HG02981 (cell line): ENCODE measurements around the gene CHST11.
A peak's percentile ranks its signal among the peaks of the same experiment; 100 is the strongest.

Experiments used
- ATAC-seq: cut with Tn5 transposase; IDR thresholded peaks from one replicate; pipeline ENCODE4 v1.9.1; 2021; ENCODE audit warnings: mild to moderate bottlenecking, moderate library complexity; ENCODE audit not compliant: unreplicated experiment

Gene CHST11

GRCh38 chr12:104667139-104667538, 210.4 kb downstream of the CHST11 start:
- ATAC-seq: no peak

GRCh38 chr12:104668274-104668718, 211.5 kb downstream of the CHST11 start:
- no peak for ATAC-seq

- ATAC-seq: no peak
Observed at GRCh38 chr12:104669089-104669721, 212.5 kb downstream of the CHST11 start.

GRCh38 chr12:104669851-104670337, 213.1 kb downstream of the CHST11 start:
- ATAC-seq: peak; percentile 72

- no peak for ATAC-seq
Observed at GRCh38 chr12:104670439-104671408, 214.0 kb downstream of the CHST11 start.

DNA sequence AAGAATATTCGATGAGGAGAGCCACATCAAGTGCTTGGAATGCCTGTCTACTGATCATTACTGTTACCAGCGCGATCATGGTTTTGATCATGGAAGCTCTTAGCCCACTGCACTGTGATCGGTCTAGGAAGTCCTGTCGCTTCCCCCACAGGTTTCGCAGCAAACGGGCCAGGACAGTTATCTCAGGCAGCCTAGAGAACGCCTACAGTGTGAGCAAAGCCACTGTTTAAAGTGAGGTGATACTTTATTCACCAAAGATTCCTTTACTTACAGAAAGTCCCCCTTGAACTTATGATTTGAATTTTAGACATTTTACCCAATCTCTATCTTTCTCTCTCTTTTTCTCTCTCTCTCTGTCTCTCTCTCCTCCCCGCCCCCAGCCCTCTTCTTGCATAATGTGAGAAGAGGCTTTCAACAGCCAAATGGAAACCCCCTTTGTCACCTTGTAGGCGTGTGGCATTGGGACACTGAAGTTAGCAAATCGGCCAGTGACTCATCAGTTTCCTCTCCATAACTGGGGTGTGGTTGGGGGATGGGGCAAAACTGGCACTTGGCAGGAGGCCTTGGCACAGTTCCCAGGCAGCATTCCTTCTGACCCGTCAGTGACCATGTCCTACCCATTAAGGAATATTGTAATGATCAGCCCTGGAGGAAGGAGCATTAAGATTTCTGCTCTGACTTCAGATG, 214.8 kb downstream of the CHST11 start:
- peak; percentile 68 for ATAC-seq

DNA sequence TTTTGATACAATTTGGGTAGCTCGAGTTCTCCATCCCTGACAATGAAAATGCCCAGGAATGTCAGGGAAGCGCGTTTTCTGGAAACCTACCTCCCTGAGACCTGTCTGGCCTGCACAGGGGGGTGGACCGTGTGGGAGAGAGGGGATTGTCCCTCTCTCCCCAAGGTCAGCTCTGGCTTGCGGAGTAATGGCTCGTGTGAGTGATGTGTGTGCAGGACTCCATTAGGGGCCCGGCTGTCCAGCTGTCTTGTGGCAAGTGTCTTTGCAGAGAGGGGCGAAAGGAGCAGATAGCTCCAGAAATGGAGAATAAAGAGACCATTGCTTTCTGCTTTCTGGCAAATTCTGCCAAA, 215.3 kb downstream of the CHST11 start:
- ATAC-seq: no peak

GRCh38 chr12:104672501-104673265, 215.9 kb downstream of the CHST11 start:
- ATAC-seq: no peak

DNA sequence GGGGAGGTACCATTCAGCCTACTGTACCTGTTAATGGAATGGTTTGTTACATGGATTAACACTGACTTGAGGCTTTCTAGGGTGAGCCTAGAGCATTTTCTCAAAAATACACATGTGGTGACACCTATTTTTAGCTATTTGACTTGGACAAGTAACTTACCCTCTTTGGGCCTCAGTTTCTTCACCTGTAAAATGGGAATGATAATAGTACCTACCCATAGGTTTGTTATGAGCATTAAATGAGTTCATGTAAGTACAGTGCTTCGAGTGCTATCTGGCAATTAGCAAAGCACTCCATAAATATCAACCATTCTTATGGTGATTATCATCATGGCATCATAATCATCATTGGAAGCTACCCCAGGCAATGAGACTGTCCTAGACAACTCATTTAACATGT, 216.5 kb downstream of the CHST11 start:
- no peak for ATAC-seq

DNA sequence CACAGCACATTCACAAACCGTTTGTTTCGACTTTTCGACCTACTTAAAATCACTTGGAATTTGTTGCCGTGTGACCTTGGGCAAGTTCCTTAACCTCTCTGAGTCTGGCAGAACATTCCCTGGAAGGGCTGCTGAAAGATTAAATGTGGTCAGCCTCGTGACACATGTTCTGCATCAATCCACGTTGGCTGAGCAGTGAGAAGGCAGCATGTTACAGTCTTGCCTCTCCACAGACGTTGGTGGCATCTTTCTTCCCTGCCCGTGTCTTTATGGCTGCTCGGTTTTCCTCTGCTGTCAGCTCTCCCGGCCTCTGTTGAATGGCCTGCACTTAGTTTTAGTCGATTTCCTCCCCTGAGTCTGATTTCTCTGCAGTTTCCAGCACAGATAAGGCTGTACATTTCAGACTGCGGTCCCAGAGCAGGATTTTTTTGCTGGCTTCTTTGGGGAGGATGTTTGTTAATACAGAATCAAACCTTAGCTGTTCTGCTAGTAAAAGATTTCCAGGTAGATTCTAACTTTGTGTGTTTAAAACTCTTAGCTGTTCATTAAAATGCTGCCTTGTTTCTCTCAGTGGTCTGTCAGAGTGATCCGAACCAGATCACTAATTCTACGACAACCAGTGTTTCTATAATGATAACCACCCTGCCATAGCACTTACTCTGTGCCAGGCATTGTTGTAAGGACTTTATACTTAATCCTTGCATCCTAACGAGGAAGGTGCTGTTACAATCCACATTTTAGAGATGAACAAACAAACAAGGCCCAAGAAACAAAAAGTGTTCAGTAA, 217.1 kb downstream of the CHST11 start:
- no peak for ATAC-seq

DNA sequence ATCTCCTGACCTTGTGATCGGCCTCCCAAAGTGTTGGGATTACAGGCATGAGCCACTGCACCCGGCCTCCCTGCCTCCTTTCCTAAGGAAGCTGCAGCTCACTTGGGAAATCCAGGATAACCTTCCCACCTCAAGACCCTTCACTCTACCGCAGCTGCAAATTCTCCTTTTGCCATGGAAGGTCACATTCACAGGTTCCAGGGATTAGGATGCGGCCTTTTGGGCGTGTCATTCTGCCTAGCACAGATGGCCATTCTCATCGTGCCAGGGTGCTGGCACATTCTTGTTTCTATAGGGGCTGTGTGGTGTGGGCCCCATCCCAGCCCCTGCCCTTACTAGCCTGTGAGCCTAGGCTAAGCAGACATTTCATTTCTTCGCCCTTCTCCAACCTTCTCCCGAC, 219.9 kb downstream of the CHST11 start:
- ATAC-seq: no peak

DNA sequence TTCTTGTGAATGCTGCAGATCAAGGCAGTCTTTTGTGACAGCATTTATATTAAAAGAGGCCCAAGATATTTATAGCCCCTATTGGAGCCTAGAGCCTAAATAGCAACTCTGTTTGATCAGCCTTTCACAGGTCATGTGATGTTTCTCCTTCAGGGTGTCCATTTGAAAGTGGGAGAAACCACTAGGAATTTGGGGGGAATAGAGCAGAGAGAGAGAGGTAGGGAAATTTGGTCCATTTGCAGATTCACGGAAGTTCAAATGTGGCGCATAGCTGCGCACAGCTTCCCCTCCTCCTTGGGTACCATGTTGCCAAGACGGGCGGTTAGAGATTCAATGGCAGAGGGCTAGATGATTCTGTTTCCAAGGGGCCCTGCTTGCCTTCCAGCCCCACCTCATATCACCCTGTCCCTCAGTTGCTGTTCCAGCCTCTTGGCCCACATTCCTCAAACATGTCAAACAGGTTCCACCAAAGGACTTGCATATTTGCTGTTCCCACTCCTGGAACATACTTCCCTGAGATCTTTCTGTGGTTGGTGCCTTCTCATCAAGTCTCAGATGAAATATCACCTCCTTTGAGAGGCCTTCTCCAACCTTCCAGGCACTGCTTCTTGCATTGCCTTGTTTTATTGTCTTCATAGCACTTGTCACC, 220.8 kb downstream of the CHST11 start:
- ATAC-seq: no peak

GRCh38 chr12:104680070-104680469, 223.3 kb downstream of the CHST11 start:
- ATAC-seq: peak; percentile 48

GRCh38 chr12:104680491-104680890, 223.7 kb downstream of the CHST11 start:
- ATAC-seq: no peak

DNA sequence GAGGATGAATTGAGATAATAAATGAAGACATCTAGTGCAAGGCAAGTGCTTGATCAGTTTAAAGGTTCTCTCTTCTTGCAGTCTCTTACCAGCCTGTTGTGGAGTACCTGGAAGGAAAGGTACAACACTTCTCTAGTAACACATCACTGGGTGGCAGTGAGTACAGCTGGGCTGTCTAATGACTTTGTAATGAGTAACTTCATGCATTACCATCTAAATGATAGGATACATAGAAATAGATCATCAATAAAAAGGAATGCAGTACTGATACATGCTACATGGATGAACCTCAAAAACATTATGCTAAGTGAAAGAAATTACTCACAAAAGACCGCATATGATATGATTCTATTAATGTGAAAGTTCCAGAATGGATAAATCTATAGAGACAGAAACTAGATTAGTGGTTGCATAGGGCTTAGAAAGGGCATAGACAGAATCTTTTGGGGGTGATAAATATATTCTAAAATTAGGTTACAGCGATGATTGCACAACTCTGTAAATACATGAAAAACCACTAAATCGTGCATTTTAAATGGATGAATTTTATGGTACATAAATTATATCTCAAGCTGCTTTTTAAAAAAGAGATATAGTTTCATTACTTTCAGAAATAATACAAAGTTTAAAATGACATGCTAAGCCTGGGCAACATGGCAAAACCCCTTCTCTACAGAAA, 224.4 kb downstream of the CHST11 start:
- no peak for ATAC-seq

DNA sequence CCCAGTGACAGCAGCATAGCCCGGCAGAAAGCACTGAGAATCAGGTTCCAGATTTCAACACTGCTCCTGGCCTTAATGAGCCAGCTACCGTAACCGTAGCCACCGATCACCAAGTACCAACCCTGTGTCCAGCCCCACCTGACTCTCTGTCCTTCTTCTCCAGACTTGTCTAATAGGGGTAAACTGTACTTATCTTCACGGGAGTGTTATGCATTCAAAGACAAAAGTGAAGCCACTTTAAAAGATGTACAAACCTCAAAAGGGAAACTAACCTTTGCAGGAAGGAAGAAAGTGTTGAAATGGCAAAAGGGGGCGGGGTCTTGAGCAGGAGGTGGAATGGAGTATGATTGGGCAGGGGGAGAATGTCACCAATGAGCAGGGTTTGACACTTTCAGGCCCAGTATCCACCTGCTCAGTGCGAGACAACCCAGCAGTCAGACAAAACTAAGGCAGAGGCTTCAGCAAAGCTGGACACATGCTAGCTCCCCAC, 226.1 kb downstream of the CHST11 start:
- peak; percentile 53 for ATAC-seq

- no peak for ATAC-seq
Observed at GRCh38 chr12:104683831-104684503, 227.2 kb downstream of the CHST11 start.

GRCh38 chr12:104684884-104685283, 228.1 kb downstream of the CHST11 start:
- ATAC-seq: no peak
